Right ventricle myocardium inferior (tissue), 1 donor: Measurements from ENCODE around the gene PPCS. TPM values are rescaled to one million over a fixed set of nuclear protein-coding genes. Genes with fewer than 3 reads are reported as not detected.
A peak's percentile ranks its signal among the peaks of the same experiment; 100 is the strongest.
"Not testable (repeated sequence)": the region's sequence is repeated elsewhere in the genome, so short reads cannot be mapped to it uniquely, and the experiment has no call there.

Experiments used
- ATAC-seq: fragments of 200-7000 bp; cut with Tn5 transposase; one replicate; pipeline ENCODE4 v1.9.1; 2020; ENCODE audit warnings: mild to moderate bottlenecking, moderate library complexity
- DNase-seq: peaks from one replicate; pipeline ENCODE4 v3.0.0; 2021; ENCODE audit errors: missing footprints
- intact Hi-C: fragments of 100-400 bp; cut with DNase I; formaldehyde crosslinking; loops from one replicate; pipeline ENCODE4 v1.11.0; 2022
- total RNA-seq: library from RNA; stranded (reverse); fragmentation: NEBNext Ultra II Directional; extraction: Animal tissue kit (Norgen Biotek cat#: 25700); gene quantifications from one replicate; pipeline ENCODE4 v1.2.1, GENCODE V29; 2021
- donor health status: DM: no; HTN: yes; CAD: no; lungs with severe emphysema.

The PPCS gene
- total RNA-seq, 1 donor from 2014 or later, result 36.8 TPM

DNA sequence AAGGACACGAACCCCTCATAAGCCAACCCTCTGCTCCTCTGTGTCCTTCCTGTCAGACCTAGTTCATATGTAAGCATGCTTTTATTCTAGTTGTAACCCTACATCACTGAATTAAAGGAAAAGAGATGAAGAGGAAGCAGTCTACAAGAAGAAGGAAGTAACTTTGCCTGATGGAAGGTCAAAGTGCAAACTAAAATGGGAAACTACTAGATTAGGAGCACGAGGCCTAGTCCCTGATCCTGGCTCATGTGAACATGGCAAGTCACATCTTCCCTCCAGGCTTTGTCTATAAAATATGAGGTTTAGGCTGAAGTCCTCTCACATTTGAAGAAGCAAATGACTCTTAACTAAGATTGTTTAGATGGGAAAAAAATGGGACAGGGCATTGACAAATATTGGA lies 13.7 kb upstream of the PPCS start:
- intact Hi-C loops, result no loop called here
- no peak for ATAC-seq
- DNase-seq, result no peak

DNA sequence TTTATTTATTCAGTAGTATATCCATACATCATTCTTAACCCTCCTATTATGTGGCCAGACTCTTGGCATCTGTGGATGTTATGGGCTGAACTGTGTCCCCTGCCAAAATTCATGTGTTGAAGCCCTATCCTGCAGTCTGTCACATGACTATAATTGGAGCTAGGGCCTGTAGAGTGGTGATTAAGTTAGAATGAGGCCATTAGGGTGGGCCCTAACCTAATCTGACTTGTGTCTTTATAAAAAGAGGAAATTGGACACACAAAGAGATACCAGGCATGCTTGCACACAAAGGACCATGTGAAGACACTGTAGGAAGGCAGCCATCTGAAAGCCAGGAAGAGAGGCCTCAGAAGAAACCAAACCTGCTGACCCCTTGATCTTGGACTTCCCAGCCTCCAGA lies 7.1 kb upstream of the PPCS start:
- DNase-seq, result no peak
- ATAC-seq, result no peak
- intact Hi-C loops, result no loop called here

DNA sequence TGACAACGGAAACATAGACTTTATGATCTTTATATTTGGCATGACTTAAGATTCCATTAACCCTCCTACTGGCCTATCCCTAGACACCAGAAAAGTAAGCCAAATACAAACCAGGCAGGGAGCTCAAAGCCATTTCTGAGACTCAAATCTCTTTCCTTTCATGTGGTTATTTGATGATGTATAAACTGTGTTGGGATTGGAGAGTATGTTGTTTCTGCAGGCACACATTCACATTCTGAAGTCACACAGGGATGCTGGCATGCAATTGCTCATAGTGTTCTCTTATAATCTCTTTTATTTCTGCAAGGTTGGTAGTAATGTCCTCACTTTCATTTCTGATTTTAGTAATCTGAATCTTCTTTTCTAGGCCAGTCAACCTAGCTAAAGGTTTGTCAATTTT lies 6.3 kb upstream of the PPCS start:
- no peak for ATAC-seq
- intact Hi-C loops, result loop anchor here (10.0 kb wide), 1 partner anchor 275 kb away; no protein-coding TSS in a partner anchor
- DNase-seq, result no peak

DNA sequence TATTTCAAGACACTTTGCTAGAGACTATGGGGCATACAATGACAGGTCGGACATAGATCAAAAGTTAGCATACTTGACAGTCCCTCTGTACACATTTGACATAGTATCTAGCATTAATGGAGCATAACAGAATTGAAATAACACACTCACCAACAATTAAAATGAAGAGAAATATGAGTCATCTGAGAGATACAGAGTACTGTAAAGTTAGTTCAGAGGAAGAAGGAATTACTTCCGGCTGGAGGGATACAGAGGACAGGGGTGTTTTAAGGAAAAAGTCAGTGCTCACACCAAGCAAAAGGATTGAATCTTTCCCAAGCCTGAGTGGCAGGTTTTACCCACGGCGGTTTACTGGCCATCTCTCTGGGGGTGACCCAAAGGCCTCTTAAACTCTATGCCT lies 3.0 kb upstream of the PPCS start:
- ATAC-seq (no peak), DNase-seq (no peak)
- intact Hi-C loops, result loop anchor here (10.0 kb wide), 1 partner anchor 279 kb away; no protein-coding TSS in a partner anchor

DNA sequence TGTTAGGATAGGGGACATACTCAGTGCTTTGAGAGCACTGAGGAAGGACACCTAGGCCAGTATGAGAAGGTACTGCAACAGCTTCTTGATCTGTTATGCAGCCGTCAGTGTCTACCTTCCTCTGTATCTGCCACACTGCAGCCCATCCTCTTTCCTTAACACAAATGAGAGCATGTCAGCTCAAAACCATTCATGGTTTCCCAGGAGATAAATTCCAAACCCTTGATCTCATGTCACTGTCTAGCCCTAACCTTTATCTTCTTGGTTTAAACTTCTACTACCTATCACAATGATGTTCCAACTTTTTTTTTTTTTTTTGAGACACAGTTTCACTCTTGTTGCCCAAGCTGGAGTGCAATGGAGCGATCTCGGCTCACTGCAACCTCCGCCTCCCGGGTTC lies 1.9 kb upstream of the PPCS start:
- ATAC-seq (no peak), DNase-seq (no peak)
- intact Hi-C loops, result loop anchor here (10.0 kb wide), 1 partner anchor 280 kb away; no protein-coding TSS in a partner anchor

DNA sequence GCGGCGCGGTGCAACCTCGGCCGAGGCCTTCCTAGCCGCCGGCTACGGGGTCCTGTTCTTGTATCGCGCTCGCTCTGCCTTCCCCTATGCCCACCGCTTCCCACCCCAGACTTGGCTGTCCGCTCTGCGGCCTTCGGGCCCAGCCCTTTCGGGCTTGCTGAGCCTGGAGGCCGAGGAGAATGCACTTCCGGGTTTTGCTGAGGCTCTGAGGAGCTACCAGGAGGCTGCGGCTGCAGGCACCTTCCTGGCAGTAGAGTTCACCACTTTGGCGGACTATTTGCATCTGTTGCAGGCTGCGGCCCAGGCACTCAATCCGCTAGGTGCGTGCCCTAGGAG lies 379 bp downstream of the PPCS start:
- DNase-seq, result no peak
- peak; percentile 60 for ATAC-seq
- intact Hi-C loops, result loop anchor here (5.0 to 10.0 kb wide), 2 partner anchors 119 to 282 kb away; partner anchors contain the start of gene FOXJ3

DNA sequence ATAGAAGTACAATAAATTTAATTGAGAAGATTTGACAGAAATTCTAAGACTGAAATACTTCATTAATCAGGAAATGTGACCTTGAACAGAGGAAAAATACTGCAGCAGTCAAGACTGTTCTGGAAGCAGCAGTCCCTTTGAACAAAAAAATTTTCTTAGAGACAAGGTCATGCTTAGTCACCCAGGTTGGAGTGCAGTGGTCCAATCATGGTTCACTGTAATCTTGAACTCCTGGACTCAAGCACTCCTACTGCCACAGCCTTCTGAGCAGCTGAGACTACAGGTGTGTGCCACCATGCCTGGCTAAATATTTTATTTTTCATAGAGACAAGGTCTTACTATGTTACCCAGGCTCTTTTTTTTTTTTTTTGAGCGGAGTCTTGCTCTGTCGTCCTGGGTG lies 4.9 kb downstream of the PPCS start:
- DNase-seq (no peak), ATAC-seq (no peak)
- intact Hi-C loops, result no loop called here

DNA sequence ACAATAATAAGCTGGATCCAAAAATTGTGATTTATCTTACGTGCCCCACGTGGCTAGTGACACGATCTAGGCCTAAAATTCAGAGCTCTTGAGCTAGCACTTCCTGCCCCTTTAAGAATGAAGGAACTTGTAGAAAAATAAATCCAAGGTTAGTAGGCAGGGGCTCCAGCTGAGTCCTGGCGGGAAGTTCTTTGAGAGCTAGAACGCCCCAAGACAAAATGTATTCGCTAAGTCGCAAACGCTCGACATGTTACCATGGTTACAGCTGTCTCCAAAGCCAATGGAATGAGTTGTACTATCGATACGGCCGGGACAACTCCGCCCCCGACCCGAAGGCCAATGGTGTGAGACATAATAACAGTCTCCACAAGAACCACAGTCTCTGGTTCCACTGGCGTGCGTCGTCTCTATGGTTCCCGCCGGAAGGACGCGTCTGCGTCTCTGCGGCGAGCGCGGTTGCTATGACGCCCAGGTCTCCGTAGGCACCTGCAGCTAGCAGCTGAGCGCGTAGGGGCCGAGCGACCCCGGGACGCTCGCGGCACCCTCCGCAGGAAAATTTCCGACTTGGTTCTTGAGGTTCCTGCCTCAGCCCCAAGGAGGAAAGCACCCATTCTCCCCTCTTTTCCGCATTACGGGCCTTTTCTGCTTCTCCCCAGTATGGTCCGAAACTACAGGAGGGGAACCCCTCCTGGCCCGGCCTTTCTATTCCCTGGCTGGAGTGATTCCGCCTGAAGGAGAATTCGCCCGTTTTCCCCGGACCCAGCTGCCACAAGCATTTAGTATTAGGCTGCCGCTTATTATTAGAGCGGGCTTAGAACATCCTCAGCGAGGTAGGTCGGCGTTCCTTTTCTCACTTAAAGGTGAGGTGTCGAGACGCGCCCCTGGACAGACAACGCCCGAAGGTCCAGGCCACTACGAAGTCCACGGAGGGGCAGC lies 6.8 kb downstream of the PPCS start, which contains the start of gene CCDC30:
TSS of gene CCDC30 (plus strand) at position 459 of the 936 bp plus-strand sequence. CDS start 17,266 bp downstream, outside the sequence.
- ATAC-seq (peak; percentile 100), DNase-seq (peak; percentile 96)
- intact Hi-C loops, result no loop called here

DNA sequence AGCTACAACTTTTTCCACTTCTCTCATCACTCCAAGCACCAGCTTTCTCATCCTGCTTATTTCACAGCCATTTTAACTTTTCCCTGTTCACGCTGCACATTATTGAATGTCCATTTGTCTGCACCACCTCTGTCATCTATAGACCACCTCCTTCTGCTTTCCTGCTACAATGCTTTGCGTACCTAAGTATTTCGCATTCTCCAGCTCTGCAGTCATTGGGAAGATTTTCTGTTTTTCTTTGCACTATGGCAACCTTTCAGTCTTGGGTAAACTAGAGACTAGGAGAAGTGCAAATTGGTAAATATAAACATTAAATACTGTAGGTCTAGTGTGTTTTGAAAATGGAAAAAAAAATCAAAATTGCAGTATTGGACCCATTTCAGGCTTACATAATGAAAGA lies 7.6 kb downstream of the PPCS start:
- no peak for ATAC-seq
- no peak for DNase-seq
- intact Hi-C loops, result no loop called here

DNA sequence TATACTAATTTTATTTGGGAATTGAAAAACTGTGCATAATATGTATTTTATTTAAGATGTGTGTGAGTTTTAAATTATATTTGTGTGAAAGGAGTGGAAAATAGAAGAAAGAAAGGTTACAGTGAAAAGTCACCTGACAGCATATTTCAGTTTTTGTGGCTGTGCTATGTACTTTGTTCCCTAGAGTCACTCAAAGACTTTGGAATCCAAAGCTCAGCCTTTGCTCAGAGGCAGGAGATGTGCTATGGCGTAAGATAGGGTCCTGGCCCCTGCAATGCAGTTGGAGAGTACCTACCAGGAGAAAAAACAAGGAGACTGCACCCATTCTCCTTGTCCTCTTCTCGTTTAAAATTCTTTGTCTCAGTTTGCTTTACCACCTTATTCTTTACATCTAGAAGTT lies 9.7 kb downstream of the PPCS start:
- no peak for ATAC-seq
- no peak for DNase-seq
- intact Hi-C loops, result no loop called here

DNA sequence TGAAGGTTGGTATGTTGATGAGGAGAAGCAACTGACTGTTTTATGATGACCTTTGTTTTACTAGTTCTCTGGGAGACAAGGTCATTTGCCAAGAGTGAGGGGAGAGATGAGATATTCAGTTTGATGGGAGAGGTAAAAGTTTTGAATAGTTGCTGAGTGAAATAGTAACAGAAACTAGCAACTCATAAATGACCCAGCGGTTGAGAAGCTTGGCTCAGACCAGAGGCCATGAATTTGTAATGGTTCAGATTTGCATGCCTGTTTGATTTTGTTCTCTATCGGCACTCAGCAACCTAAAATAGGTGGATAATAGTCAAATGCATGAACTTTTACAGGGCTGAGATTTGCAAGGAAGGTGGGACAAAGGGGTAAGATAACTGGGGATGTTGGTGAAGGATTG lies 13.4 kb downstream of the PPCS start:
- intact Hi-C loops, result no loop called here
- ATAC-seq (no peak), DNase-seq (no peak)

DNA sequence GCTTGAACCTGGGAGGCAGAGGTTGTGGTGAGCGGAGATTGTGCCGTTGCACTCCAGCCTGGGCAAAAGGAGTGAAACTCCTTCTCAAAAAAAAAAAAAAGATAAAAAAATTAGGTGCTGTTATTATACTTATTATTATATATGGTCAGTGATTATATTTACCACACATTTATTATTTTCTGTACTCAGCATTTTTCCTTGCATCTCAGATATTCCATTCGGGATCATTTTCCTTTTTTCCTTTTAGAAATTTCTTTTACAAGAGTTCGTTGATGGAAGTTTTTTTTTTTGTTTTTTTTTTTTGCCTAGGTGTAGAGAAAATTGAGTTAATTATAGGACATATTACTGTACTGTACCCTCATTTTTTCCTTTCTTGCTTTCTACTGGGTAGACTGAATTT lies 20.3 kb downstream of the PPCS start:
- intact Hi-C loops, result no loop called here
- ATAC-seq, result no peak

DNA sequence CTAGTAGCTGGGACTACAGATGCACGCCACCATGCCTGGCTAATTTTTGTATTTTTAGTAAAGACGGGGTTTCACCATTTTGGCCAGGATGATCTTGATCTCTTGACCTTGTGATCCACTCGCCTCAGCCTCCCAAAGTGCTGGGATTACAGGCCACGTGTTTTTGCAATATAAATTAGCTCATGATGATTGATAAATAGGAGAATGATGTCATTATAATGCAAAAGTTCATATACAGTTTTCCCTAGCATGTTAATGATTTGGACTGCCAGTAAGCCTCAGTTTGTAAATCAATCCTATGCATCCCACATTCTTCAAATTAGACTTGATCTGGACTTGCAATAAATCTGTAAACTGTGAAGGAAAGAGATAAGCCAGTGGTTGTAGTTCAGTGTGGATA lies 21.0 kb downstream of the PPCS start:
- intact Hi-C loops, DNase-seq, ATAC-seq: not testable (repeated sequence)

More for the DNA sequence above, 20.3 kb downstream of the PPCS start:
- no peak for DNase-seq

DNA sequence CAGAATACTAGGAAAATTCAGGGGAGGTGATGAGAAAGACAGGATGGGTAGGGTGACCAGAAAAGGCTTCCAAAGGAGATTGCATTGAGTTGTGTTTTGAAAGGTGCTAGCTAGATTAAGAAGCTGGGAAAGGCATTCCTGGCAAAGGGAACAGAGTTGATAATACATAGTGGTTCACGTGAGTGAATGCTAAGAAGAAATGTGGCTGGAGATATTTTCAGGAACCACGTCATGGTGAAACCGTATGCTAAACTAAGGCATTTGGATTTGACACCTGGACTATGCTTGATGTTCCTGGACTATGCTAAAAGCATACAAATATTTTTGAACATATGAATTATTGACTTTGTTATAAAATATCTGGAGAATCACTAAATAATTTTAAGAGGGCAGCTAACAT lies 21.4 kb downstream of the PPCS start:
- ATAC-seq, result no peak
- intact Hi-C loops, result no loop called here

DNA sequence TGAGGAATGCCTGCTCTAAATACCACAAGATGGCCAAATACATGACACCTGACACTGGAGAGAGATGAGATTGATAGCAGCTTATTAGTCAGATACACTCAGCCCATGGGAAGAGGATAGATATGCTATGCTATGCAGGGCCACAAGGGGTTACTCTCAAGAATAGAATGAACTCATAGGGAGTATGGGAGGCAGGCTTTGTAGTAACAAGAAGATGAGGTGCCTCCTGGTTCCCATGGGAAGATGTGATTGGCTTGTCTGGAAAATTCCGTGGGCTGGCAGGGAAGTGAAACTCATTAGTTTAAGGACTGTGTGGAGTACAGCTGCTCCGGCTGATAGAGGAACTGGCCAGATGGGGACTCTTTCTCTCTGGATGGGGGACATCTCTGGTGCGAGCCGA lies 23.3 kb downstream of the PPCS start:
- ATAC-seq, result no peak
- DNase-seq, result no peak
- intact Hi-C loops, result no loop called here

More for the DNA sequence above, 21.4 kb downstream of the PPCS start:
- no peak for DNase-seq

DNA sequence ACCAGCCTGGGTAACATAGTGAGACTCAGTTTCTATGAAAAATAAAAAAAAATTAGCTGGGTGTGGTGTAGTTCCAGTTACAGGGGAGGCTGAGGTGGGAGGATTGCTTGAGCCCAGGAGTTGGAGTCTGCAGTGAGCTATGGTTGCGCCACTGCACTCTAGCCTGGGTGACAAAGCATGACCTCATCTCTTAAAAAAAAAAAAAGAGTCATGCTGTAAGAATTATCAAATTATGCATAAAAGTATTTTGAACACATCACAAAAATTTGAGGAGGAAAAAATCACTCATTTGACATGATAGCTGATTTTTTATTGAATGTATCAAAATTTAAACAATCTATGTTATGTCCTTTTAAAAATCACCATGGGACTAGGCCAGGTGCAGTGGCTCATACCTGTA lies 24.6 kb downstream of the PPCS start:
- DNase-seq (no peak), ATAC-seq (no peak)
- intact Hi-C loops, result no loop called here

DNA sequence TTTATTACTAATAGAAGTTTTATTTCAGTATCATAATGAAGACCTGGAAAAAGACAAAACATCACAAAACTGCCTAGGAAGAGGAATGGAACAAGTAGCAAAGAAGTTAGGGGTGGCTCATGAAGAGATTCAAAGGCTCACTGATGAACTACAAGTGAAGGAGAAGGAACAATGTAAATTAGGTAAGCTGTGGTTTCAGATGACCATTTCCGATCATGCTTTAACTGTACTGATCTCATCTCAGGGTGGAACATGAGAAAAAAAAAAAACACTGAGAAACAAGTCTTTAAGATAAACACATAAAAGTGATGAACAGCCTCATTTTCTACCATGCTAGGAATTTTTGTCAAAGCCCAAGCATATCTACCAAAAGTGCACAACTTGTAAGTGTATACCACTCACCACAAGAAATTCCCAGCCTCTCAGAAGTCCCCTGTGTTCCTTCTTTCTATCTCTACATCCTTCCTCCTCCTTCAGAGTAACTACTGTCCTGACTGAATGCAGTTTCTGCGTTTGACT lies 26.4 kb downstream of the PPCS start:
- intact Hi-C loops, result no loop called here
- no peak for ATAC-seq
- no peak for DNase-seq

DNA sequence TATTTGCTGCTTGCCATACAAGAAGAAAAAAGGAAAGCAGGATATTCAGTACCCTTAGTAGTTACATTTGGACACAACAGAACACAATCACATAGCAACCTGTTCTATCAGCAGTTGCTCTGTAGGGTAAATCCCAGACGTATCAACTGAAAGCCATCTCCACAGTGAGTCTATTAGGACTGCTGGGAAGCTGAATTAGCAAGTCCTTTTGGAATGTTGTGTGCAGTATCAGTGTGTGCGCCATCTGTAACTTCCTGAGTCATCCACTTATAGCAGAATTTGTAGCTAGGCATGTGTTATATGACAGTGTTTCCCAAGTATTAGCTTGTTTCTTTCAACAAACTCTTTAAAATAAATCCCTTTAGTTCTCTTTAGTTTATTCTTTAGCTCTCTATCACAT lies 28.0 kb downstream of the PPCS start:
- DNase-seq, result no peak
- intact Hi-C loops, result no loop called here
- no peak for ATAC-seq

DNA sequence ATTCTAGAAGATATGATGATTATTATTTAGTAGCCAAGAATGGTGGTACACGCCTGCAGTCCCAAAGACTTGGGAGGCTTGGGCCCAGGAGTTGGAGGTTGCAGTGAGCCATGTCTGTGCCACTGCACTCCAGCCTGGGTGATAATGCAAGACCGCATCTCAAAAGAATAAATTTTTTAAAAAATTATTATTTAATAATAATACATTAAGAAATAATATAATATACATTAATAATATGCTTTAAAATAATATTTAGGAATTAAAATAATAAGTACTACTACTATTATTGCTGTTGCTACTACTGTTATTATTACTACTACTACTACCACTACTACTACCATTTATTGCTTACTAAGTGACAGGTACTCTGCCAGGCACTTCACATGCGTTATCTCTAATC lies 33.9 kb downstream of the PPCS start:
- ATAC-seq, result no peak
- intact Hi-C loops, result no loop called here
- DNase-seq, result no peak

DNA sequence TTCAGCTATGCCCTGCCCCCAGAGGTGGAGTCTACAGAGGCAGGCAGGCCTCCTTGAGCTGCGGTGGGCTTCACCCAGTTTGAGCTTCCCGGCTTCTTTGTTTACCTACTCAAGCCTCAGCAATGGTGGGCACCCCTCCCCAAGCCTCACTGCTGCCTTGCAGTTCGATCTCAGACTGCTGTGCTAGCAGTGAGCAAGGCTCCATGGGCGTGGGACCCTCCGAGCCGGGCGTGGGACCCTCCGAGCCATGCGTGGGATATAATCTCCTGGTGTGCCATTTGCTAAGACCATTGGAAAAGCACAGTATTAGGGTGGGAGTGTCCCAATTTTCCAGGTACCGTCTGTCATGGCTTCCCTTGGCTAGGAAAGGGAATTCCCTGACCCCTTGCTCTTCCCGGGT lies 45.7 kb downstream of the PPCS start:
- intact Hi-C loops, DNase-seq, ATAC-seq: not testable (repeated sequence)
